Posterior vena cava (tissue), 2 donors: ENCODE data around the gene CCNI. TPM values are rescaled to one million over a fixed set of nuclear protein-coding genes. Genes with fewer than 3 reads are reported as not detected.

Source experiments
- DNase-seq: peaks from one replicate; pipeline ENCODE4 v3.0.0-alpha.2; 2020; ENCODE audit warnings: low spot score
- intact Hi-C, 2 donors: fragments of 100-400 bp; cut with DNase I; formaldehyde crosslinking; loops; one replicate each; pipeline versions ENCODE4 v1.14.1 to v1.14.2; 2022 to 2023
- long read RNA-seq, 2 donors: library from polyadenylated mRNA; unstranded; transcript quantifications; one replicate each; pipeline ENCODE4 v2.0.0, GENCODE V29; 2020 to 2021
- total RNA-seq, 2 donors: library from RNA; stranded (reverse); fragmentation: NEBNext Ultra II Directional; extraction: Animal tissue kit (Norgen Biotek cat#: 25700); gene quantifications; one replicate each; pipeline ENCODE4 v1.2.1, GENCODE V29; 2021
- donor health status: DM: yes; HTN: yes; CAD: no.
- donor health status: DM: yes; HTN: yes; CAD: no.

Gene CCNI, protein sequence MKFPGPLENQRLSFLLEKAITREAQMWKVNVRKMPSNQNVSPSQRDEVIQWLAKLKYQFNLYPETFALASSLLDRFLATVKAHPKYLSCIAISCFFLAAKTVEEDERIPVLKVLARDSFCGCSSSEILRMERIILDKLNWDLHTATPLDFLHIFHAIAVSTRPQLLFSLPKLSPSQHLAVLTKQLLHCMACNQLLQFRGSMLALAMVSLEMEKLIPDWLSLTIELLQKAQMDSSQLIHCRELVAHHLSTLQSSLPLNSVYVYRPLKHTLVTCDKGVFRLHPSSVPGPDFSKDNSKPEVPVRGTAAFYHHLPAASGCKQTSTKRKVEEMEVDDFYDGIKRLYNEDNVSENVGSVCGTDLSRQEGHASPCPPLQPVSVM
- 100 to 1,000 TPM; 347 to 394 TPM for total RNA-seq
- long read RNA-seq, donor 1, transcript CCNI-201 (7 exons, 2,772 nt): major isoform, 127 of 178 reads
- long read RNA-seq, donor 1, partial matches to known transcripts: 9 of 178 reads
- long read RNA-seq, donor 1, other reads (novel, unspliced or antisense): 42 of 178 reads
- long read RNA-seq, donor 2, transcript CCNI-201 (7 exons, 2,772 nt): major isoform, 551 of 681 reads
- long read RNA-seq, donor 2, partial matches to known transcripts: 18 of 681 reads
- long read RNA-seq, donor 2, other reads (novel, unspliced or antisense): 112 of 681 reads

DNA sequence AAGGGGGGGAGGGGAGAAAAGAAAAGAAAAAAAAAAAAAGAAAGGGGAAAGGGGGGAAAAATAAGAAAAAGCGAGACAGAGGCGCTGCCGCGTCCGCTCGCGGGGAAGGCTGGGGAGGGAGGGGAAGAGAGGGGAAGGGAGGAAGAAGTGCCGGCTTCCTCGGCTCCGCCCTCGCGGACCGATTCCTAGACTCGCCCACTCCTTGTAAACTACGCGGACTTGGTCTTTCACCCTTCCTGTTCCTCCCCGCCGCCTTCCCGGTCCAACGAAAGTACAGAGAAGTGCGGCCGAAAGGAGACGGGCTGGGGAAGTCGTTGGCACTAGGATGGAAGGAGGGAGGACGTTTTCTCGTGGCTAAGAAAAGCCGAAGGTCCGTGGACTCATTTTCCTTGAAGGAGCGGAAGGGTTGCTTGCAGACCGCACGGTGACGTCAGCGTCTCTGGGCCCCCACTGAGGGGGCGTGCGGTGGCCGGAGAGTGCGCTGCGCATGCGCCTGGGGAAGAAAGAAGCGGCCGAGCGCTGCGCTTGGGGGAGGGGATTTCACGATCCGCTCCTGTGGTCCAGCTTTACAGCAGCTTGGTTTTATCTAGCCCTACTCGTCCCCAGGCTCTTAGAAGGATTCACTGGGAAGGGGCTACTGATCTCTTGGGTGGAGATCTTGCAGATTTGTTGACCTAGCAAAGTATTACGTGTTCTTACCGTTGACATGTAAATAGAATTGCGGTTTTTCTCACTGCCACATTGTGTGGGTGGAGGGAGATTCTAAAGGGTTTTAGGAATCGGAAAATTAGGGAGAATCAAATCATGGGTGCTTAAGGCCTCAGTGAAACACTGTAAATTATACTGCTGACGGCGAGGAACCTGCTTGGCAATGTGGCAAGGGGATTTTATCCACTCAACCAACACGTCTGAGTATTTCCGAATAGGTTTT lies at the start of gene CCNI:
CCNI (minus strand) TSS at position 121 of the 931 bp plus-strand sequence. CDS start 9,627 bp downstream, outside the sequence.
- intact Hi-C loops: loop anchor here in 1 of 2 donors (5.0 kb wide), 1 partner anchor 81 kb away; the partner anchor contains the start of gene CCNG2
- DNase-seq: peak; percentile 99

DNA sequence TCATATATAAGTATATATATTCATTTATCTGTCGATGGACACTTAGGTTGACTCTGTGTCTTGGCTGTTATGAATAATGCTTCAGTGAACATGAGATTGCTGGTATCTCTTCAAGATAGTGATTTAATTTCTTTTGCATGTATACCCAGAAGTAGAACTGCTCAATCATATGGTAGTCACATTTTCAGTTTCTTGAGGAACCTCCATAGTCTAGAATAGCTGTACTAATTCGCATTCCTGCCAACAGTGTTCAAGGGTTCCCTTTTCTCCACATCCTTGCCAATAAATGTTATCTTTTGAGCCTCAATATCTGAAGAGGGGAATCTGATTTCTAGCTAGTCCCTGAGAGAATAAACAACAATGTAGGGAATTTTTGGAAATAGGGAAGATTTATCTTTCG lies 48.8 kb upstream of the CCNI start:
- intact Hi-C loops: no loop called here
- no peak for DNase-seq

DNA sequence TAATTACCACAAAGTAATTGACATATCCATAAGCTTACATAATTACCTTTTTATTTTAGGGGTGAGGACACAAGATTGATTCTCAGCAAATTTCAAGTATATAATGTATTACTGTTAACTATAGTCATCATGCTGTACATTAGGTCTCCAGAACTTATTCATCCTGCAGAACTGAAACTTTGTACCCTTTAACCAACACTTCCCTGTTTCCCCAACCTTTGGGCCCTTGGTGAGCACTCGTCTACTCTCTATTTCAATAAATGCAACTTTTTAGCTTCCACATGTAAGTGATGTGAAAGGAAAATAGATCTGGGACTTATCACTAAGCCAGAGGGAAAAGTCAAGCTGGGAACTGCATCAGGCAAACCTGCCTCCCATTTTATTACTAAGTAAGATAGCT lies 47.6 kb upstream of the CCNI start:
- intact Hi-C loops: no loop called here
- DNase-seq: no peak

DNA sequence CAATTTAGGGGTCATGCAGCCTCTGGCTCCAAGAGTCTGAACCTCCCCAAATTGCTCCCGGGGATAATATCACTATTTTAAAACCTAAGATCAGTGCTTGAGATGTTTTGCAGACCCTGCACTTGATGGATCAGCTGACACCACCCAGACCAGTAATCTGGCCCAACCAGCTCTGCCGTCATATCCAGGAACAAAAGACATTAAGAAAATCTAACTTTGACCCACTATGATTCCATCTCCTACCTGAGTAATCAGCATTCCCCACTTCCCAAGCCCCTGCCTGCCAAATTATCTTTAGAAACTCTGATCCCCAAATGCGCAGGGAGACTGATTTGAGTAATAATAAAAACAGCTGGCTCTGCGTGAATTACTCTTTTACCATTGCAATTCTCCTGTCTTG lies 46.9 kb upstream of the CCNI start:
- intact Hi-C loops: no loop called here
- no peak for DNase-seq

DNA sequence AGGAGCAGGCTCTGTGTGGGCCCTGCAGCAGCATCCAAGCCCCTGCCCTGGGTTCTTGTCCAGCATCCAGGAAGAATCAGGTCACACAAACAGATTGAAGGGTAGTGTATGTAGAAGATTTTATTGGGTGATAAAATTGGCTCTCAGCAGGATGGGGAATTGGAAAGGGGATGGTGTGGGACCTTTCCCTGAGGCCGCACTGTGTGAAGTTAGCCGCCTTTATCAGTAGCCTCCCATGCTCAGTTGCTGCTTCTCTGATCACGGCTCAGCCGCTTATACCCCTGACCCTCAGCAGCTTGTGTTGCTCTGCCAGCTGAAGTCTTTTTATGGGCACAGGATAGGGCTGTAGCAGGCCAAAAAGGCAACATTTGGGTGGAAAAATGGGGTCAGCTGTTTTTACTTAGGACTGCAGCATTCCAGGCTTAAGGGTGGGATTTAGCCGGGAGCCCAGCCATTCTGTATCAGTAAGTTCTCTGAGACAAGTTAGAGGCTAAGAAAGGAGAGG lies 46.0 kb upstream of the CCNI start:
- DNase-seq: no peak
- intact Hi-C loops: no loop called here

DNA sequence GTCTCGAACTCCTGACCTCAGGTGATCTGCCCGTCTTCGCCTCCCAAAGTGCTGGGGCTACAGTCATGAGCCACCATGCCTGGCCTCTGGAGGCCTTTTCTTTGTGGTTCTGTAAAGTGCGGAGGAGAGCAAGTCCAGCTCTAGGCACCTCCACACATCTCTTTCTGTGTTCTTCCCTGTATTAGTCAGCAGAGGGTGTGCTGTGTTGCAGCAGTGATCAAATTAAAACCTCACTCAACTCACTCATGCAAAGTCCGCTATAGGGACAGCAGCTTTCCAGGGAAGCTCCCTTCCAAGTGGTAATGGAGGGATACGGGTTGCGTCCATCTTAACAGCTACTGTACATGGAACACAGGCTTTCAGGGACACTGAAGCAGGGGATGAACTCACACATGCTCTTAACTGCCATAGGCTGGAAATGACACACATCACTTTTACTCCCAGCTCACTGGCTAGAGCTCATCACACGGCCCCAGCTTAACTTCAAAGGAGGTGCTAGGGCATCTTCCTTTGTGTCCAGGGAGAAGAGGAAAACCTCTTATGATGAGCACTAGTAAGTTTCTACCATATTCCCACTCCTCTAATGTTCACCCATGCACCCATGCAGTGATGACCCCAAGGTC lies 45.2 kb upstream of the CCNI start:
- intact Hi-C loops: no loop called here
- DNase-seq: no peak

DNA sequence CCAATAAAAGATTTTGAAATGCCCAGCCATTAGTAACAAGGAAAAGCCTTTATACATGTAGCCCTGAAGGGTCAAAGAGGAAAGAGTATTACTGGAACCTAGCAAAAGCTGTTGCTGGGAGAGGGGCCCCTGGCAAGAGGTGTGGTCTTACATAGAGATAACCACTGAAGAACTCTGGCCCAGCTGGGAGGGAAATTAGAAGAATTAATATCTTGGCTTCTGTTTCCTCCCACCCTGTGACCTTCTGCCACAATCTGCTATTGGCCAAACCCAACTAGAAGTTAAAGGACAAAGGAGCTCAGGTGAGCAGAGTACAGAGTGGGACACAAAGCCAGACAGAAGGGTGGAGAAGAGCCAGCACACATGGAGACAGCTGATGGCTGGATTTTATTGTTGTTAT lies 41.9 kb upstream of the CCNI start:
- intact Hi-C loops: no loop called here
- DNase-seq: no peak

DNA sequence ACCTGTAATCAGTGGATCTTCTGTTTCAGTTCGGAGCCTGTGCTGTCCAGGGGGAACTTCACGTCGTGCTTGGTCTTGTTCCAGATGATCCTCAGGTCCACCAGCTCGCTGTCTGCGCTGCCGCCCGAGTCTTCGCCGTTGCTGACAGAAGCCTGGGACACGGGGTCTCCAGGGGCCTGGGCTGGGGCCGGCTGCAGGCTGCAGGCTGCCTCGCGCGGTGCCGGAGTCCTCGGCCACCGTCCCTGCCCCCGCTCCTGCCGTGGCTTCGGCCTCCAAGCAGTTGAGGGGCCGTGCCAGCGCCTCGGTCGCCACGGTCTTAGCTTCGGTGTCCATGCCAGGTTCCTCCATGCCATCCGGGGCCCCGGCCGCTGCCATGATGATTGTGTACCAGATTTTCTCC lies 37.3 kb upstream of the CCNI start:
- no peak for DNase-seq
- intact Hi-C loops: no loop called here

DNA sequence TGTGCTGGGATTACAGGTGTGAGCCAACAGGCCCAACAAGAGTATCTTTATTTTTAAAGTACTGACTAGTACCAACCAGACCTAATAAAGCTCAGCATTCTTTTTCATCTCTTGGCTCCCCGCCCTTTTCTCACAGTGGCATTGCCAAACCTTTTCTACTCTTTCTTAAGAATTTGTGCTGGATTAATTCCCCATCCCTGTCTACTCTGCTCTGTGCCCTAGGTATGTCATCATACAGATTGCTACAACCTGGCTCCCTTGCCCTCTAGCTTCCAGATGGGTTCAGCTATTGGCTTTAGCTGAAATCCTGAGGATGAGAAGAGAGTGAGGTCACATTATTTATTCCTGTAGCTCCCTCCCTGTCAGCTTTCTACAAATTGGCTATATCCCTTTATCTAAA lies 34.9 kb upstream of the CCNI start:
- DNase-seq: no peak
- intact Hi-C loops: no loop called here

DNA sequence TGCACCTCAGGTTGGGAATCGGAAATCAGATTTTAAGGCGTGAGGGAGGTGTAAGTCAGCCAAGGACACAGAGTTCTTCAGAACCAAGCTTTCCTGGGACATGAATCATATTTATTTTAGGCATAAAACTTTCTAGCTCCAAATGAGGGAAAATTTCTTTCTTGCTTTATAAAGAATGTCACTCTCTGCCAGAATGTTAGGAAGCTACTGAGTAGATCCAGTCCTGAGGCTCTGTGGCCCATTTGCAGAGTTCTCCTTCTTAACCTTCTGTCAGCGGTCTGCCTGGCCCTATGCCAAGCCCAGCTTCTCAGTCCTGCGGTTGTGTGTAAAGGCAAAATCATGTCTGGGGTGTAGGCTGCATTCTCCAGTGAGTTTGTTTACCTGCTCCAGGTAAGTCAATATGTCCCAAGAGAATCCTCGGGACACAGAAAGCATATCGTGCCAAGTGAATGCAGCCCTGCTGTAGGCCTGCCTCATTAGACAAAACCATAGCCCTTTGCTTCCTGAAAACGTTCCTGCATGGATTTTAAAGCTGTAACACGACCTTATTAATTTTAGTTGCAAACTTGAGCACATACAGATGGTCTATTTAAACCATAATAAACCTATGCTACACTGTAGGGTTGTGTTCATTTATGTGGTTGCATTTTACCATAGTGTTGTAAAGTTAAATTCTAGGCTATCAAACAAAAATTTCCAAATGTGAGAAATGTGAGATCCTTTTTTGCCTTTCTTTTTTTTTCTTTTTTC lies 29.2 kb upstream of the CCNI start:
- intact Hi-C loops: loop anchor here in 1 of 2 donors (10.0 kb wide), 1 partner anchor 50 kb away; the partner anchor contains the start of gene CCNG2
- DNase-seq: peak; percentile 90

DNA sequence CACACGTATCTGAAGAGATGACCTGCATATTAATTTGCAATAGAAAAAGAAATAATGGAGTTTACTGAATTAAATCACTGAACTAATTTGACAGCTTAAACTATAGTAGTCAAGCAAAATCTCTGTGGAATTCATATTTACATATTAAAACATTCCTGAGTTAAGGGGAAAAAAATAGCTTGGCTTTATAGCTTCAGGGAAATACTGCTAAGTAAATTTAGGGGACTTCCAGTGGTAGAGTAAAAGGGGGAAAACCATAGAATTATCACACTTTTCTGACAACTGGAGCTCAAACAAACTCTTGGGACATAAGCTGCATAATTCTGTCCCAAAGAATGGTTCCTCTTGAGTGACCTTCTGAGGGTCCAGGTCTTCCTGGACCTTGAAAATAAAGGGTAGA lies 28.6 kb upstream of the CCNI start:
- DNase-seq: no peak
- intact Hi-C loops: loop anchor here in 1 of 2 donors (10.0 kb wide), 1 partner anchor 50 kb away; the partner anchor contains the start of gene CCNG2

DNA sequence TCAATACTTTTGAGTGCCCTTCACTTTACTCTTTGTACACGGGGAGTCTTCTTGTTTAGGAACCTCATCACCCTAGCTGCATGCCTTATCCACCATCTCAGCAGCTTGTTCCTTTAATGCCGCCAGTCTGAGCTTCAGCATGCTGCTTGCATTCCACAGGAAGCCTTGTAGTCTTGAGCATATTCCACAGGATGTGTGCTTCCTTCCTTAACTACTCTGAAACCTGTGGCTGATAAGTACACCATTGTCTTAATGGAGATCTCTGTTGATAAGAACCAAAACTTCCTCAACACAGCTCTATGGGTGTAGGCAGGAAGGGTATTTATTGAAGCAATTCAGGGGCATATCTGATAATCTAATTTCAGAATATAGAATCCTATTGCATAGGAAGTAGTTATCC lies 24.4 kb upstream of the CCNI start:
- intact Hi-C loops: loop anchor here in 1 of 2 donors (10.0 kb wide), 1 partner anchor 55 kb away; the partner anchor contains the start of gene CCNG2
- DNase-seq: no peak

DNA sequence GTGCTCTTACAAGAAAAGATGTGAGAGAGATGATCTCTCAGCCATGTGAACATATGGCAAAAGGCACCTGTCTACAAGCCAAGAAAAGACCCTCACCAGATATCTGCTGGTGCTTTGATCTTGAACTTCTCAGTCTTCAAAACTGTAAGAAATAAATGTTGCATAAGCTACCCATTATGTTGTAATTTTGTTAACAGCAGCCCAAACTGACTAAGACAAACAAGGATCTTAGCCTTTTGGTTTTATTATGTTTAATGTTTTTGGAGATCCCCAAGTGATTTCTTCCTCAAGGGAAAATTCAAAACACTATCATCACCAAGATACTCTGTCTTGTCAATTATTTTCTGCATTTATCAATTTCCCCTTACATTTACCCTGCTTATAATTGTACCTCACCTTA lies 21.8 kb upstream of the CCNI start:
- DNase-seq: no peak
- intact Hi-C loops: loop anchor here in 1 of 2 donors (5.0 kb wide), 1 partner anchor 205 kb away; no protein-coding TSS in a partner anchor

DNA sequence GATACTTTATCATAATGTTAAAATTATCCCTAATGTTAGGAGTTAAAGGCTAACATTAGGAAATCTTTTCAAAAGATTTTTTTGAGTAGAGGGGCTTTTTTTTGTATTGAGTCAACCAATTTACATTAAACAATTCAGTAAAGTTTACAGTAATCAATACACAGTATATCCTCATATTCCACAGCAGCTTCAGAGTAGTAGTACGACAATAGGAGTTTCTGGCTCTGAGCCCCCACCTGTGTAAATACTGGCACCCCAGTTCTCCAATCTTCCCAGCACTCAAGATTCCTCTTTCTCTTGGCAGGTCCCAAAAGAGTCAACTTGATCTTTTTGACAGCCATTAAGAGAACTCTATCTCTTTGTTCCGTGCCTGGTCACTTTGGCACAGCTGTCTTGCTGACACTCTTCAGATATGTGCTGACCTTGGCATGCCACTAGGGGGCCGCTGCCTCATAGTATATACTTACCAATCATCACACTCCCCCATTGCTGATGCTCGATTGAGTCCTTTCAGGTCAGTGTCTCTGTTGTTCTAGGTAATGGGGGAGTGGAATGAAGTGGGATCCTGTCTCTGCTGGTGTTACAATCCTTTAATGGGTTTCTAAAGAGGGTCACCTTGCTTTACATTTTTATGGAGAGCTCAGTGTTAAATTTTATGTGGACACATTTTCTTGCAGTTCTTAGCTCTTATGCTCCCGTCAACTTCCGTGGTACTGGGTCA lies 19.5 kb upstream of the CCNI start:
- DNase-seq: peak; percentile 89
- intact Hi-C loops: loop anchor here in 1 of 2 donors (5.0 kb wide), 1 partner anchor 207 kb away; no protein-coding TSS in a partner anchor

DNA sequence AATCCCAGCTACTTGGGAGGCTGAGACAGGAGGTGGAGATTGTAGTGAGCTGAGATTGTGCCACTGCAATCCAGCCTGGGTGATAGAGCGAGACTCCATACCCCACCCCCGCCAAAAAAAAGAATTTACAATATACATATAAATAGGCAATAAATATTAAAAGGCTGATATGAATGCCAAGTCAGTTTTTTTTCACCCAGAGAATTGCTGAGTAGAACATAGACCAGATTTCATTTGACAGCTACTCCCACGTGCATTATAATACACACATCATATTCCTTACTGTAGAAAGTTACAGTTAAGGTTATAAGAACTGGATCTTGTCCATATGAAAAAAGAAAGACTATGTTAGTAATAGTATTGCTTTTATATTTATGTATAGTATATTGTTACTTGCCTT lies 18.7 kb upstream of the CCNI start:
- intact Hi-C loops: no loop called here
- no peak for DNase-seq

DNA sequence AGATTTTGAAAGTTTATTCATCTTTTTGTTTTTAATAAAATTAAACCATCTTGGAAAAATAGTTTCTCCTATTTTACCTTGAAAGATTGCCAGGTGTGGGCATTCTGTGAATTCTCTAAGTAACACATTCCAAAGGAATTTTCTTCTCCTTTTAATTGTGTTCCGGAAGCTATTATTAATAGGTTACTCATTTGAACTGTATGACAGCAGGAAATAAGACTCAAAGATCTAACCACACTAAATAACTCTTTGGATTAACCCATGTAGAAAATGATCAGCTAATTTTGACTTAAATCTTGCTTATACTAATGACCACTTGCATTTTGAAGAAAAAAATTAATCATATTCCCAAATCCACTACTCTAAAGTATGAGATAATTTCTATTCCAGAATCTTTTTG lies 17.6 kb upstream of the CCNI start:
- intact Hi-C loops: no loop called here
- no peak for DNase-seq

DNA sequence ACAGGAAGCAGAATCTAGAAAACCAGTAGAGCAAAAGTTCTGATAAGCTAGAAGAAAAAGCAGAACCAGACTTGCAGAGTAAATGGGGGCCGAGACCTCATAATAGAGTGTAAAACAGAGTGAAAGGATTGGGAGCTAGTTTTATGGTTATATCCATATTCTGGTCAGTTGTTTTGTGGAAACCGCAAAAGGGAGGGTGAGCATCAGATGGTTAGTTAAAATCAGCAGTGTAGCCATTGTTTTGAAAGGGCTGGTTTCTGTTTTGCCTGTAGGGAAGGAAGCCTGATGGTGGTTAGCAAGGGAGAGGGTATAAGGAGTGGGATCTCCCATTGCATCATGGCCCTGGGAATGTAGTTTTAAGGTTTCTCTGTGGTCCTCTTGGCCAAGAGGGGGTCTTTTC lies 17.2 kb upstream of the CCNI start:
- intact Hi-C loops: no loop called here
- DNase-seq: no peak
